H1 (cell line): Measurements from ENCODE around the gene CAV1. TPM values are rescaled to one million over a fixed set of nuclear protein-coding genes. Genes with fewer than 3 reads are reported as not detected.

Experiments used
- CTCF ChIA-PET: fragments of 300-600 bp; sonication (Branson Sonifier 250); formaldehyde crosslinking; loops from one replicate; lab custom pipeline; 2021; ENCODE audit not compliant: partially characterized antibody; lab: Charles Lee
- POLR2A ChIA-PET: fragments of 300-600 bp; sonication (Branson Sonifier 250); formaldehyde crosslinking; loops from one replicate; lab custom pipeline; 2021; ENCODE audit warnings: inconsistent platforms; ENCODE audit not compliant: partially characterized antibody; lab: Charles Lee
- DNase-seq, 2 experiments: peaks; one replicate each; pipeline versions ENCODE4 v3.0.0 to v3.0.0-alpha.2; 2010 to 2022; ENCODE audit warnings: low spot score in 2 of 2, low read depth in 1 of 2, mixed read lengths in 1 of 2
- FAIRE-seq: peaks from 2 replicates; lab custom pipeline; 2011; peaks lifted over from hg19 to GRCh38; lab: Jason Lieb, UNC
- H2AFZ ChIP-seq: 2 replicates; pipeline ENCODE4 v1.8.1; 2012; ENCODE audit warnings: low read length, inconsistent platforms
- H2AK5ac ChIP-seq: 2 replicates; pipeline ENCODE4 v1.6.1; 2013; ENCODE audit warnings: low read depth, low read length
- H2BK120ac ChIP-seq: replicated peaks from 2 replicates; pipeline ENCODE3; 2013; ENCODE audit warnings: low read depth, low read length, inconsistent platforms
- H2BK12ac ChIP-seq: 2 replicates; pipeline ENCODE4 v1.6.1; 2013; ENCODE audit warnings: low read depth, low read length
- H2BK15ac ChIP-seq: 2 replicates; pipeline ENCODE4 v1.6.1; 2013; ENCODE audit warnings: low read length
- H2BK20ac ChIP-seq: 2 replicates; pipeline ENCODE4 v1.6.1; 2013; ENCODE audit warnings: low read length
- H2BK5ac ChIP-seq: 2 replicates; pipeline ENCODE4 v1.6.1; 2013; ENCODE audit warnings: low read depth, low read length
- H3K14ac ChIP-seq: 2 replicates; pipeline ENCODE4 v1.6.1; 2013; ENCODE audit warnings: inconsistent platforms; ENCODE audit not compliant: insufficient read length
- H3K18ac ChIP-seq: 2 replicates; pipeline ENCODE4 v1.6.1; 2013; ENCODE audit warnings: low read length; ENCODE audit errors: extremely low read depth
- H3K23ac ChIP-seq: 2 replicates; pipeline ENCODE4 v1.6.1; 2013; ENCODE audit warnings: inconsistent platforms; ENCODE audit not compliant: insufficient read length
- H3K23me2 ChIP-seq: 2 replicates; pipeline ENCODE4 v1.6.1; 2013; ENCODE audit warnings: low read depth, low read length
- H3K27ac ChIP-seq: 2 replicates; pipeline ENCODE4 v1.6.1; 2011; ENCODE audit warnings: low read depth, low read length, inconsistent platforms
- H3K27me3 ChIP-seq, 4 experiments: replicated peaks in 1 of 4; 1 replicate in 1 of 4; 2 replicates in 3 of 4; pipeline versions ENCODE4 v1.6.1 to v1.8.1; 2011 to 2013; ENCODE audit warnings: low read length in 3 of 4, mild to moderate bottlenecking in 3 of 4, inconsistent platforms in 2 of 4, mixed read lengths in 2 of 4, moderate library complexity in 1 of 4; ENCODE audit not compliant: control insufficient read depth in 3 of 4, insufficient read depth in 3 of 4; ENCODE audit errors: extremely low read depth in 1 of 4
- H3K36me3 ChIP-seq, 4 experiments: 2 replicates each; pipeline versions ENCODE4 v1.6.1 to v1.8.1; 2011 to 2013; ENCODE audit warnings: mild to moderate bottlenecking in 4 of 4, low read length in 3 of 4, moderate library complexity in 2 of 4, control low read depth in 1 of 4, inconsistent platforms in 1 of 4; ENCODE audit not compliant: insufficient read depth in 4 of 4, control insufficient read depth in 2 of 4
- H3K4ac ChIP-seq: replicated peaks from 2 replicates; pipeline ENCODE3; 2013; ENCODE audit warnings: low read length, low read depth, mixed read lengths, inconsistent platforms; ENCODE audit not compliant: insufficient read length
- H3K4me1 ChIP-seq, 4 experiments: replicated peaks in 1 of 4; 1 replicate in 1 of 4; 2 replicates in 3 of 4; pipeline versions ENCODE4 v1.6.1 to v1.8.1; 2011 to 2013; ENCODE audit warnings: low read length in 3 of 4, inconsistent platforms in 2 of 4, mixed read lengths in 1 of 4; ENCODE audit not compliant: insufficient read depth in 4 of 4, control insufficient read depth in 3 of 4
- H3K4me2 ChIP-seq, 2 experiments: 2 replicates each; pipeline versions ENCODE4 v1.6.1 to v1.8.1; 2011 to 2013; ENCODE audit warnings: low read depth in 2 of 2, low read length in 2 of 2, control low read depth in 1 of 2, inconsistent platforms in 1 of 2, mild to moderate bottlenecking in 1 of 2; ENCODE audit not compliant: insufficient read depth in 1 of 2
- H3K4me3 ChIP-seq, 4 experiments: fragments of 200-600, 300-600 bp in 1 of 4; sonication (generic), shearing (Covaris generic), sonication (Bioruptor Twin) in 1 of 4; 2 replicates each; pipeline versions ENCODE4 v1.5.1 to v1.8.1; 2011 to 2016; ENCODE audit warnings: low read length in 4 of 4, low read depth in 3 of 4, control low read depth in 2 of 4, inconsistent platforms in 2 of 4, mild to moderate bottlenecking in 2 of 4, mixed read lengths in 1 of 4, moderate library complexity in 1 of 4; ENCODE audit not compliant: insufficient read depth in 2 of 4; ENCODE audit errors: extremely low read depth in 1 of 4
- H3K56ac ChIP-seq: replicated peaks from 2 replicates; pipeline ENCODE3; 2013; ENCODE audit warnings: low read depth, mild to moderate bottlenecking, mixed read lengths, low read length, inconsistent platforms; ENCODE audit not compliant: insufficient read length
- H3K79me1 ChIP-seq: 2 replicates; pipeline ENCODE4 v1.6.1; 2013; ENCODE audit warnings: low read depth, low read length, control low read depth
- H3K79me2 ChIP-seq, 2 experiments: 2 replicates each; pipeline versions ENCODE4 v1.6.1 to v1.8.1; 2012 to 2013; ENCODE audit warnings: low read length in 2 of 2, mild to moderate bottlenecking in 2 of 2, inconsistent platforms in 1 of 2; ENCODE audit not compliant: insufficient read depth in 2 of 2, control insufficient read depth in 1 of 2
- H3K9ac ChIP-seq, 4 experiments: replicated peaks in 1 of 4; 1 replicate in 1 of 4; 2 replicates in 3 of 4; pipeline versions ENCODE4 v1.6.1 to v1.8.1; 2011 to 2013; ENCODE audit warnings: low read depth in 3 of 4, low read length in 3 of 4, control low read depth in 2 of 4, mild to moderate bottlenecking in 2 of 4, moderate library complexity in 2 of 4, inconsistent platforms in 1 of 4; ENCODE audit errors: extremely low read depth in 1 of 4
- H3K9me3 ChIP-seq, 2 experiments: 2 replicates each; pipeline versions ENCODE4 v1.6.1 to v1.8.1; 2012 to 2013; ENCODE audit warnings: mild to moderate bottlenecking in 2 of 2, moderate library complexity in 2 of 2, control low read depth in 1 of 2, inconsistent platforms in 1 of 2, low read depth in 1 of 2, low read length in 1 of 2, mixed read lengths in 1 of 2; ENCODE audit not compliant: insufficient read depth in 2 of 2
- H4K20me1 ChIP-seq, 2 experiments: replicated peaks in 1 of 2; 2 replicates each; pipeline versions ENCODE3 to v1.8.1; 2011 to 2013; ENCODE audit warnings: inconsistent platforms in 2 of 2, low read length in 2 of 2, mild to moderate bottlenecking in 1 of 2; ENCODE audit not compliant: insufficient read depth in 2 of 2, control insufficient read depth in 1 of 2
- H4K5ac ChIP-seq: 2 replicates; pipeline ENCODE4 v1.6.1; 2013; ENCODE audit warnings: low read length, low read depth, mixed read lengths, inconsistent platforms; ENCODE audit not compliant: insufficient read length
- H4K8ac ChIP-seq: 2 replicates; pipeline ENCODE4 v1.8.0; 2013; ENCODE audit warnings: mild to moderate bottlenecking, moderate library complexity, low read length, inconsistent platforms; ENCODE audit not compliant: insufficient read depth; ENCODE audit errors: extremely low read depth
- H4K91ac ChIP-seq: replicated peaks from 2 replicates; pipeline ENCODE3; 2013; ENCODE audit warnings: low read length, mixed read lengths, inconsistent platforms; ENCODE audit not compliant: insufficient read length
- BCL11A ChIP-seq, 2 experiments: IDR thresholded peaks; one replicate each; pipeline ENCODE4 v1.6.1; 2011; ENCODE audit warnings: low read depth in 2 of 2, low read length in 2 of 2, mild to moderate bottlenecking in 2 of 2
- CBX8 ChIP-seq: fragments of 300-800, 300-1000 bp; sonication (generic); IDR thresholded peaks from 2 replicates; pipeline ENCODE4 v1.7.1; 2016; ENCODE audit warnings: low read depth, low read length, borderline replicate concordance
- CHD2 ChIP-seq: IDR thresholded peaks from 2 replicates; pipeline ENCODE4 v1.6.1; 2012; ENCODE audit warnings: low read length, improper control_type of control experiment
- KDM1A ChIP-seq: fragments of 200-600, 300-600 bp; sonication (generic); IDR thresholded peaks from 2 replicates; pipeline ENCODE4 v1.7.1; 2016; ENCODE audit warnings: mild to moderate bottlenecking, low read length, borderline replicate concordance
- KDM4A ChIP-seq: IDR thresholded peaks from one replicate; pipeline ENCODE4 v1.7.1; 2012; ENCODE audit warnings: low read depth, mild to moderate bottlenecking, moderate library complexity, low read length, inconsistent platforms; ENCODE audit not compliant: severe bottlenecking
- NANOG ChIP-seq: IDR thresholded peaks from 2 replicates; pipeline ENCODE4 v1.6.1; 2011; ENCODE audit warnings: low read length, low read depth, mild to moderate bottlenecking, inconsistent platforms; ENCODE audit not compliant: insufficient read depth, poor library complexity, severe bottlenecking
- NRF1 ChIP-seq: IDR thresholded peaks from 2 replicates; pipeline ENCODE4 v1.6.1; 2011; ENCODE audit warnings: mild to moderate bottlenecking, low read depth, low read length, improper control_type of control experiment
- POU5F1 ChIP-seq: IDR thresholded peaks from 2 replicates; pipeline ENCODE4 v1.6.1; 2011; ENCODE audit warnings: low read depth, mild to moderate bottlenecking, low read length, moderate library complexity
- RBBP5 ChIP-seq: IDR thresholded peaks from 2 replicates; pipeline ENCODE4 v1.7.1; 2012; ENCODE audit warnings: low read depth, mild to moderate bottlenecking, inconsistent platforms, low read length, moderate library complexity, borderline replicate concordance
- RXRA ChIP-seq: IDR thresholded peaks from 2 replicates; pipeline ENCODE4 v1.6.1; 2011; ENCODE audit warnings: low read depth, mild to moderate bottlenecking, low read length, moderate library complexity; ENCODE audit not compliant: insufficient read depth
- SAP30 ChIP-seq: fragments of 300-600 bp; sonication (generic); IDR thresholded peaks from 2 replicates; pipeline ENCODE4 v1.7.1; 2012; ENCODE audit warnings: low read length, moderate library complexity, mild to moderate bottlenecking, inconsistent platforms; ENCODE audit not compliant: insufficient read depth, insufficient replicate concordance
- SIN3A ChIP-seq, 2 experiments: IDR thresholded peaks in 1 of 2; conservative IDR thresholded peaks in 1 of 2; 2 replicates each; pipeline ENCODE4 v1.6.1; 2011 to 2012; ENCODE audit warnings: low read length in 2 of 2, improper control_type of control experiment in 1 of 2, low read depth in 1 of 2, mild to moderate bottlenecking in 1 of 2
- SP2 ChIP-seq: IDR thresholded peaks from 2 replicates; pipeline ENCODE4 v1.6.1; 2012; ENCODE audit warnings: mild to moderate bottlenecking, low read length, inconsistent platforms
- SRF ChIP-seq: IDR thresholded peaks from 2 replicates; pipeline ENCODE4 v1.6.1; 2011; ENCODE audit warnings: mild to moderate bottlenecking, low read depth, low read length, moderate library complexity
- TEAD4 ChIP-seq: IDR thresholded peaks from 2 replicates; pipeline ENCODE4 v1.6.1; 2012; ENCODE audit warnings: low read depth, low read length, inconsistent platforms, mixed read lengths
- WGBS, 2 experiments: shearing (Covaris generic) in 1 of 2; methylation state at CpG; one replicate each; pipeline versions ENCODE4 v1.1.6 to v1.1.7; 2013 to 2015; ENCODE audit warnings: low lambda C conversion rate in 2 of 2, mixed read lengths in 2 of 2, inconsistent platforms in 1 of 2, low coverage in 1 of 2, missing lambda C conversion rate in 1 of 2; ENCODE audit not compliant: insufficient replicate concordance in 2 of 2, insufficient coverage in 1 of 2, insufficient read length in 1 of 2; ENCODE audit errors: extremely low coverage in 1 of 2, missing lambda C conversion rate in 1 of 2; 5-methylcytosine and 5-hydroxymethylcytosine counted together
- polyA plus RNA-seq, 7 experiments: library from polyadenylated mRNA; depleted of rRNA in 3 of 7; stranded (reverse) in 5 of 7; unstranded in 2 of 7; fragments of >200 nt in 5 of 7; fragments of 200-250 nt in 2 of 7; gene quantifications; 1 replicate in 5 of 7; 2 replicates in 1 of 7; 4 replicates in 1 of 7; pipeline versions ENCODE4 v1.2.1 to v1.2.3, GENCODE V29; 2011 to 2013; ENCODE audit warnings: missing spikeins in 2 of 7, mixed read lengths in 2 of 7
- total RNA-seq: library from RNA; stranded (reverse); fragmentation: NEBNext Ultra II Directional; extraction: Animal tissue kit (Norgen Biotek cat#: 25700); gene quantifications from 2 replicates; pipeline ENCODE4 v1.2.1, GENCODE V29; 2021

The CAV1 gene
- total and polyA plus RNA-seq, 2 of the 8 experiments (the other 6 are each of a cell fraction or from before 2014, with no cell fraction given) = 16.3 to 21.8 TPM

DNA sequence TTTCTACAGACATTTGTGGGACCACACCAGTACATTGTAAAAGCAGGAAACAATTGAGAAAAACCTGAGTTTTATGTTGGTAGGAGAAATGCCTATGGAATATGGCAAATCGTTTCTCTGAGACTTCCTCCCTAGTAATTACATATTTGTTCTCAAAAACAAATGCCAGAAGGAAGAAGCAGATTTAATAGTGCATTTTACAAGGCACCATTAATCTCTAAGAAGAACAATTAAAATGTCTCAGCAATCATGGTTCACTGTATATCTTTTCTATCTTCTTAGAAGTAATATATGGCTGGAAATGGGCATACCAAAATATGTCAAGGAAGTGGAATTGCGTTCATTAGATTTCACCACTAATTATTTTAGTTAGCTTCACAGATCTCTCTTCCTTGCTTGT lies 13.3 kb downstream of the CAV1 start:
- H2BK12ac ChIP-seq = no peak overlapping the region
- no peaks in the 10 kb centered on the region for H3K27me3 ChIP-seq
- DNase-seq (no peak), FAIRE-seq (no peak)
- no peak overlapping the region for H4K8ac ChIP-seq
- no peak overlapping the region for H2AK5ac ChIP-seq
- no peak overlapping the region for H4K5ac ChIP-seq
- ChIA-PET CTCF (interaction anchor here (4.3 kb wide), 1 partner anchor 12 kb away, joined by 22 read pairs; the partner anchor contains the start of gene CAV1), POLR2A (no interaction called here)
- no peaks in the 10 kb centered on the region for H3K36me3 ChIP-seq
- TF ChIP-seq SP2 (no peak), KDM1A (no peak), BCL11A (IDR thresholded peaks at IDR 0.05; ENCODE audit: low read depth in 2 of 2, low read length in 2 of 2) (no peak), KDM4A (no peak), POU5F1 (no peak), SAP30 (no peak), RXRA (no peak), SRF (no peak), TEAD4 (no peak), NANOG (no peak), RBBP5 (no peak), CBX8 (no peak), SIN3A (conservative IDR thresholded peaks at IDR 0.05 in 1 of 2, IDR thresholded peaks at IDR 0.05 in 1 of 2; ENCODE audit: low read depth in 1 of 2, low read length in 2 of 2) (no peak), CHD2 (no peak), NRF1 (no peak)
- H2AFZ ChIP-seq = no peak overlapping the region
- H2BK15ac ChIP-seq = no peak overlapping the region
- no peaks in the 10 kb centered on the region for H3K79me2 ChIP-seq
- no peak overlapping the region for H2BK120ac ChIP-seq
- no peaks in the 10 kb centered on the region for H3K79me1 ChIP-seq
- H4K91ac ChIP-seq = no peak overlapping the region
- 88% methylated on average over 2 of the region's 2 CpGs; no CpG with 5 or more reads in 1 of the 2 experiments for WGBS, 2 experiments
- H4K20me1 ChIP-seq = no peaks in the 10 kb centered on the region
- no peak overlapping the region for H3K18ac ChIP-seq
- H3K27ac ChIP-seq = no peak overlapping the region
- no peaks in the 10 kb centered on the region for H3K4me1 ChIP-seq
- no peak overlapping the region for H3K56ac ChIP-seq
- no peaks in the 10 kb centered on the region for H3K9me3 ChIP-seq
- H3K23ac ChIP-seq = no peak overlapping the region
- no peak overlapping the region for H3K9ac ChIP-seq
- H2BK5ac ChIP-seq = no peak overlapping the region
- H3K4me3 ChIP-seq = no peak overlapping the region
- H2BK20ac ChIP-seq = no peak overlapping the region
- no peak overlapping the region for H3K14ac ChIP-seq
- H3K23me2 ChIP-seq = no peaks in the 10 kb centered on the region
- H3K4me2 ChIP-seq = no peak overlapping the region
- no peak overlapping the region for H3K4ac ChIP-seq
